ENCODE results near the gene GPATCH3.

GRCh38 chr1:26856181-26856580 lies 44.1 kb downstream of the GPATCH3 start:
- TF ChIP-seq GABPA (IDR thresholded peaks at IDR 0.05; ENCODE audit: low read depth) (no peak), ZBTB33 (IDR thresholded peaks at IDR 0.05; ENCODE audit: borderline replicate concordance, low read depth) (no peak), MAX (IDR thresholded peaks at IDR 0.05; ENCODE audit: low read depth) (no peak), CTCF (IDR thresholded peaks at IDR 0.05) (no peak), EP300 (IDR thresholded peaks at IDR 0.05; ENCODE audit: borderline replicate concordance in 1 of 2, low read depth in 1 of 2, low read length in 1 of 2) (no peak), RAD21 (IDR thresholded peaks at IDR 0.05; ENCODE audit: low read length) (no peak)

All from SK-N-SH (cell line).